Aorta (tissue), 5 donors: Measurements from ENCODE around the gene PF4V1. TPM values are rescaled to one million over a fixed set of nuclear protein-coding genes. Genes with fewer than 3 reads are reported as not detected.

ENCODE experiments used
- ATAC-seq: fragments of 200-7000 bp; cut with Tn5 transposase; one replicate; pipeline ENCODE4 v1.9.1; 2022; ENCODE audit warnings: moderate library complexity; ENCODE audit not compliant: low FRiP score
- DNase-seq, 2 donors: peaks; one replicate each; pipeline ENCODE4 v3.0.0-alpha.2; 2020
- H3K27ac ChIP-seq, 2 donors: one replicate each; pipeline ENCODE4 v1.5.1; 2013; ENCODE audit warnings: low read length in 2 of 2, mild to moderate bottlenecking in 2 of 2, moderate library complexity in 2 of 2, control low read depth in 1 of 2, inconsistent platforms in 1 of 2, low read depth in 1 of 2
- H3K27me3 ChIP-seq, 2 donors: one replicate each; pipeline ENCODE4 v1.6.1; 2013; ENCODE audit warnings: control low read depth in 1 of 2, low read length in 1 of 2, mild to moderate bottlenecking in 1 of 2, moderate library complexity in 1 of 2; ENCODE audit not compliant: insufficient read depth in 2 of 2, control insufficient read depth in 1 of 2
- H3K36me3 ChIP-seq, 2 donors: one replicate each; pipeline ENCODE4 v1.6.1; 2013; ENCODE audit warnings: control low read depth in 1 of 2, low read length in 1 of 2, mild to moderate bottlenecking in 1 of 2; ENCODE audit not compliant: insufficient read depth in 2 of 2, control insufficient read depth in 1 of 2
- H3K4me1 ChIP-seq, 2 donors: one replicate each; pipeline ENCODE4 v1.6.1; 2013; ENCODE audit warnings: low read length in 2 of 2, control low read depth in 1 of 2, mild to moderate bottlenecking in 1 of 2, moderate library complexity in 1 of 2; ENCODE audit not compliant: insufficient read depth in 2 of 2, control insufficient read depth in 1 of 2
- H3K4me3 ChIP-seq, 2 donors: one replicate each; pipeline ENCODE4 v1.5.1; 2013; ENCODE audit warnings: low read length in 2 of 2, control low read depth in 1 of 2, mild to moderate bottlenecking in 1 of 2
- H3K9me3 ChIP-seq: one replicate; pipeline ENCODE4 v1.6.1; 2013; ENCODE audit warnings: mild to moderate bottlenecking, low read length; ENCODE audit not compliant: control insufficient read depth
- WGBS, 2 donors: extraction: QIAGEN DNeasy Blood & Tissue Kit; methylation state at CpG; one replicate each; pipeline ENCODE4 v1.1.7; 2013; 5-methylcytosine and 5-hydroxymethylcytosine counted together
- intact Hi-C, 2 donors: fragments of 100-400 bp; cut with DNase I; formaldehyde crosslinking; loops; one replicate each; pipeline versions ENCODE4 v1.14.2 to v1.15.0; 2022
- polyA plus RNA-seq, 2 donors: library from polyadenylated mRNA; stranded (reverse); fragments of 200-250 nt; gene quantifications; one replicate each; pipeline ENCODE4 v1.2.3, GENCODE V29; 2013
- total RNA-seq, 2 donors: library from RNA; stranded (reverse); fragmentation: NEBNext Ultra II Directional; extraction: Animal tissue kit (Norgen Biotek cat#: 25700); gene quantifications; one replicate each; pipeline ENCODE4 v1.2.1, GENCODE V29; 2021
- donor health status: healthy with polysubstance abuse.
- donor health status: Bipolar disorder and iron deficiency.
- donor health status: DM: no; HTN: no; CAD: no.
- donor health status: DM: no; HTN: no; CAD: no.
- donor health status: DM: yes; HTN: yes; CAD: no.

The PF4V1 gene
- total and polyA plus RNA-seq, 4 donors, result 0.88 TPM; not detected in 3

DNA sequence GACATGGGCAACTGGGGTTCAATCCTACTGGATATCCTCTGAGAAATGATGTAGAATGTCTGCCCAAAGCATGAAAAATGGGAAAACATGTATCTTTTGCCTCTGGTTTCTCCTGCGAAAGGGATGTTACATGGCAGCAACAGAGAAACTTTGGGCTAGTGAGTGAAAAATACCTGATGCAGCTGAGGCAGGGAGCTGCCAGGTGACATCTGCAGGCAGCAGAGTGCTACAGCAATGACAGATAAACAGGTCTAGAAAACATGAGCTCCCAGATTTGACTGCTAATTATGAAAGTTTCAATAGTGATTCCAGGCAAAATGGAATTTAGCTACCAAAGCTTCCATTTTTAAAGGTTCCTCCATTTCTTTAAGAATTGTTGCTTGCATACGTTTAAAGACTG, 11.3 kb downstream of the PF4V1 start:
- DNase-seq (no peak), ATAC-seq (no peak)
- intact Hi-C loops, result no loop called here
- H3K27ac ChIP-seq, result no peak overlapping the region
- H3K4me3 ChIP-seq, result no peak overlapping the region
- no peaks in the 10 kb centered on the region for H3K4me1 ChIP-seq
- 72 to 75% methylated on average over 2 of the region's 2 CpGs for WGBS, 2 donors
- no peaks in the 10 kb centered on the region for H3K36me3 ChIP-seq
- no peaks in the 10 kb centered on the region for H3K9me3 ChIP-seq
- H3K27me3 ChIP-seq, result peaks cover 0 to 3% of the 10 kb centered on the region in 2 donors

DNA sequence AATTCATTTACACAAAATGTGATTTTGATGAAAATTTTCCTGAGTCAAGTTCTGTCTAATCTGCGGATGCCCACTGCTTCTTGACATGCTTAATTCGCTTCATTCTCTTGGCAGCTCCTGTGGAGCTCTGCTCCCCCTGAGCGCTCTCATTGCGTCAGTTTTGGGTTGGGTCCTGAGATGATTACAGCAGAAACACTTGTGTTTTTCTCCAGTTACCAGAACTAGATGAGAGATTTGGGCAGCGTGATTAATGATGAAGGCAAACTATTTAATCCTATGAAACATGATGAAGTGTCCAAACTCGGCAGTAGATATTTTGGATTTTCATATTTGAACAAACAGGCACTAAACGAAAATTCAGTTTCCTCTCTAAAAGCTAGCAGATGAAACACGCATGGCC, 11.9 kb downstream of the PF4V1 start:
- Histone ChIP-seq H3K9me3 (no peaks in the 10 kb centered on the region), H3K27ac (no peak overlapping the region), H3K4me3 (no peak overlapping the region), H3K27me3 (peaks cover 0 to 3% of the 10 kb centered on the region in 2 donors), H3K36me3 (no peaks in the 10 kb centered on the region), H3K4me1 (no peaks in the 10 kb centered on the region)
- no peak for DNase-seq
- intact Hi-C loops, result no loop called here
- 53 to 65% methylated on average over 8 of the region's 8 CpGs for WGBS, 2 donors
- ATAC-seq, result no peak

DNA sequence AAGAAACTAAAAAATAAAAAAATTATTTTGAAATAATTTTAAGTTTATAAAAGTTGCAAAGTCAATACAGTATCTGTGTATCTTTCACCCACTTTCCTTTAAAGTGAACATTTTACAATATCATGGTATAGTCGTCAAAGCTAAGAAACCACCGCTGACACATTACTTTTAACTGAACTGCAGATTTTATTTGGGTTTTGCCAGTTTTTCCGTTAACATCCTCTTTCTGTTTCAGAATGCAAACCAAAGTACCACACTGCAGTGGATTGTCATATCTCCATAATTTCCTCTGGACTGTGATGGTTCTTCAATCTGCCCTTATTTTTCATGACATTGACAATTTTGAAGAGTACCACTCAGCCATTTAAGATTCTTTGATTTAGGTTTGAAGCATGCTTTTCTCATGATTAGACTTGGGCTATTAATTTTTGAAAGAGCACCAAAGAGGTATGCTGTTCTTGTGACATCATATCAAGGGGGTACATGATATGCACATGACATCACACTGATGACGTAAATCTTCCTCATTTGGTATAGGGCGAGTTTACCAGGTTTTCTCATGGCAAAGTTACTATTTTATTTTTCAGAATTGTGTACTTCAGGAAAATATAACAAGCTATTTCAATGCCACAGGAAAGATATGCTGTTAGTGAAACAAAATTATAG, 12.5 kb downstream of the PF4V1 start:
- Histone ChIP-seq H3K27ac (no peak overlapping the region), H3K4me1 (no peaks in the 10 kb centered on the region), H3K36me3 (no peaks in the 10 kb centered on the region), H3K9me3 (no peaks in the 10 kb centered on the region), H3K27me3 (peaks cover 0 to 3% of the 10 kb centered on the region in 2 donors), H3K4me3 (no peak overlapping the region)
- no peak for ATAC-seq
- intact Hi-C loops, result no loop called here
- WGBS, 2 donors, result 68 to 77% methylated on average over 5 of the region's 5 CpGs
- DNase-seq, result no peak

DNA sequence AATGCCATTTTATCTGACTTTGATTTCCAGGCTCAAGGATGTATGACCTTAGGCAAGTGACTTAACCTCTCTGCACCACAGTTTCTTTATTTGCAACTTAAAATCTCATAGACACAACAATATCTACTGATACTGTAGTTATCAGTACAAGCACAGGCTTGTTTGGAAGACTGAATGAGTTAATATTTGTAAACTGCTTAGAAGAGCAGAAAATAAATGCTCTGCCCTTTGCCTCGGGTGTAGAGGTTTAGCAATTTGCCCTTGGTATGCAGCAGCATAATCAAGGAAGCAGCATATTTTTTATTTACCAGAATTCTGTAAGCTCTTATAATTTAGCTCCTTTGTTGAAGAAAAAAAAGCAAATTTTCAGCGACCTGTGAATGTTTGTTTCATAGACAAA, 13.2 kb downstream of the PF4V1 start:
- 48% methylated on average over 2 of the region's 2 CpGs for WGBS, 2 donors
- ATAC-seq (no peak), DNase-seq (no peak)
- H3K36me3 ChIP-seq, result no peaks in the 10 kb centered on the region
- peaks cover 0 to 3% of the 10 kb centered on the region in 2 donors for H3K27me3 ChIP-seq
- no peak overlapping the region for H3K27ac ChIP-seq
- intact Hi-C loops, result no loop called here
- H3K4me1 ChIP-seq, result no peaks in the 10 kb centered on the region
- no peak overlapping the region for H3K4me3 ChIP-seq
- H3K9me3 ChIP-seq, result no peaks in the 10 kb centered on the region

DNA sequence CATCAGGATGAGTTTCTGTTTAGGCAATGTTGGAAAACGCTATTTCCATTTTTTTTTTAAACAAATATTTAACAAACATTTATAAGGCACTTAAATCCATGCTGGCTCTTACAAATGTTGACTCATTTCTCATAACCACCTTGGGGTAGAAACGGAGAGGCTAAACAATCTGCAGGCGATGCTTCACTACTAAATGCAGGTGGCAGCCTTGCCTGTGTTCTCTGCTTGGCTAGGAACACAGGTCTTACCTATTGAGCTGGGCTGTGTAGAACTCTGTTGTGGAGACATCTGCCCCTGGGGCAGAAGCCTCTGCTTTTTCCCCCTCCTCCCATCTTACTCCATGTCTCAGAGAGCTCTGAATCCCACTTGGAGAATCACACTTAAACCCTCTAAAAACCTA, 14.7 kb downstream of the PF4V1 start:
- intact Hi-C loops, result no loop called here
- Histone ChIP-seq H3K4me1 (no peaks in the 10 kb centered on the region), H3K36me3 (no peaks in the 10 kb centered on the region), H3K27ac (no peak overlapping the region), H3K4me3 (no peak overlapping the region), H3K27me3 (peaks cover 0 to 3% of the 10 kb centered on the region in 2 donors), H3K9me3 (no peaks in the 10 kb centered on the region)
- DNase-seq (no peak), ATAC-seq (no peak)
- WGBS, 2 donors, result 83 to 84% methylated on average over 3 of the region's 3 CpGs

DNA sequence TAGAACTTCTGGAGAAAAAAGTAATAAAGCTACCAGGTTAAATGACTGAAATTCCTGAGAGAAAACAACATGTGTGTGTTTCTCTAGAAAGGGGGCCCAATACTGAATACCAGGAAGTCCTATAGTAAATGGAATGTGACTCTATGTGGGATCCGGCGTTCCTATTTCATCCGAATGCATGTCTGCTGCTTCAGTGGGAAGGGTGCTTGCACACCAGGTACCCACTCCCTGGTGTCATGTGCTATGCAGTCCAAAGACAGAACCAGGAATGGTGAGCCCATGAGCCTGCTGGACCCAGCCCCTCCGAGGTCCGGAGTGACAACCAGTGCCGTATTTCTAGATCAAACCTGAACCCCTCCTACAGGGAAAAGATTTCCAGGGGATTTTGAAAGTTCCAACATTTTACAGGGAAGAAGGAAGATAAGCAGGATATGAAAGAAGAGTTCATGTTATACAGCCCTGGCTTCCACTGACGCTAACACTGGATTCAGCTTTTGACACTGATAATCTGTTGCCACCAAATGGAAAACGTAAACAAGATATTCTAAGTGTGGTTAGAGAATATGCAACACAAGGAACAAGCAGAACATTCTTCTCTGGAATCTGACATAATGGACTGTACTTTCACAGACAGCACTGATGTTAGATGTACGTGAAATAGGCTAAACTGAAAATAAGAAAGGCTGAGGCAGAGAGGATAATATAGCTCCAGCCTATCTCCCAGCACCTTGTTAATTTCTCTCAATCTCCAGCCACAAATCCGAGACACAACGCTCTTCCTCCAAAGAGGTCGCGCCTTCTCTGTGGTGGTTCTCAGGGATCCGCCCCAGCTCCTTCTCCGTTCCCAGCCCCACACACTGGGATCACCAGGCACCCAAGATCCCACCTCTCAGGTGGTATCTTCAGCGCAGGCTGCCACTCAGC, 15.4 kb downstream of the PF4V1 start:
- DNase-seq (no peak), ATAC-seq (no peak)
- Histone ChIP-seq H3K4me1 (no peaks in the 10 kb centered on the region), H3K9me3 (no peaks in the 10 kb centered on the region), H3K27me3 (peaks cover 0 to 3% of the 10 kb centered on the region in 2 donors), H3K27ac (no peak overlapping the region), H3K4me3 (peak overlapping the region; percentile 8 to 22), H3K36me3 (no peaks in the 10 kb centered on the region)
- WGBS, 2 donors, result 16 to 25% methylated on average over 16 of the region's 16 CpGs
- intact Hi-C loops, result no loop called here

DNA sequence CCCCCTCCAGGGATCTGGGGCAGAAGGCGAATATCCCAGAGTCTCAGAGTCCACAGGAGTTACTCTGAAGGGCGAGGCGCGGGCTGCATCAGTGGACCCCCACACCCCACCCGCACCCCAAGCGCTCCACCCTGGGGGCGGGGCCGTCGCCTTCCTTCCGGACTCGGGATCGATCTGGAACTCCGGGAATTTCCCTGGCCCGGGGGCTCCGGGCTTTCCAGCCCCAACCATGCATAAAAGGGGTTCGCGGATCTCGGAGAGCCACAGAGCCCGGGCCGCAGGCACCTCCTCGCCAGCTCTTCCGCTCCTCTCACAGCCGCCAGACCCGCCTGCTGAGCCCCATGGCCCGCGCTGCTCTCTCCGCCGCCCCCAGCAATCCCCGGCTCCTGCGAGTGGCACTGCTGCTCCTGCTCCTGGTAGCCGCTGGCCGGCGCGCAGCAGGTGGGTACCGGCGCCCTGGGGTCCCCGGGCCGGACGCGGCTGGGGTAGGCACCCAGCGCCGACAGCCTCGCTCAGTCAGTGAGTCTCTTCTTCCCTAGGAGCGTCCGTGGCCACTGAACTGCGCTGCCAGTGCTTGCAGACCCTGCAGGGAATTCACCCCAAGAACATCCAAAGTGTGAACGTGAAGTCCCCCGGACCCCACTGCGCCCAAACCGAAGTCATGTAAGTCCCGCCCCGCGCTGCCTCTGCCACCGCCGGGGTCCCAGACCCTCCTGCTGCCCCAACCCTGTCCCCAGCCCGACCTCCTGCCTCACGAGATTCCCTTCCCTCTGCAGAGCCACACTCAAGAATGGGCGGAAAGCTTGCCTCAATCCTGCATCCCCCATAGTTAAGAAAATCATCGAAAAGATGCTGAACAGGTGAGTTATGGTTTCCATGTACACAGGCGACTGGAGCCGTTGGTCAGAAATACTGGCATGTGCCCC, 16.3 kb downstream of the PF4V1 start, which contains the start of gene CXCL1:
TSS of gene CXCL1 (plus strand) at position 264 of the 926 bp plus-strand sequence. CDS start at position 342, 78 bp downstream.
- Histone ChIP-seq H3K36me3 (no peaks in the 10 kb centered on the region), H3K27ac (no peak within 1 kb of the TSS), H3K4me1 (no peaks in the 10 kb centered on the region), H3K27me3 (peaks cover 0 to 2% of the 10 kb centered on the region in 2 donors), H3K9me3 (no peaks in the 10 kb centered on the region), H3K4me3 (peak within 1 kb of the TSS; percentile 8 to 22)
- WGBS, 2 donors, result 6 to 7% methylated on average over 59 to 61 of the region's 61 CpGs
- intact Hi-C loops, result no loop called here
- ATAC-seq (peak; percentile 73), DNase-seq (peak; percentile 53 to 76)

DNA sequence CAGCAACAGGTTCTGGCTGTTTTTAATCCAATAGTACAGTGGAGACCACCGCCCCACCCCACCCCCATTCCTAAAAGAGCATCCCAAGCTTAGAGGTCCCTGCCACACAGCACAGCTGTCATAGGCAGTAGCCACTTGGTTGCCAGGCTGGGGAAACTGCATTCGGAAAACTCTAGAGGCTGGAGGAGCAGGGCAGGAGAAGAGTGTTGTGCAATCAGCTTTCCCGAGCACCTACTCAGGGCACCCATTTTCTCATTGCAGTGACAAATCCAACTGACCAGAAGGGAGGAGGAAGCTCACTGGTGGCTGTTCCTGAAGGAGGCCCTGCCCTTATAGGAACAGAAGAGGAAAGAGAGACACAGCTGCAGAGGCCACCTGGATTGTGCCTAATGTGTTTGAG, 17.2 kb downstream of the PF4V1 start:
- intact Hi-C loops, result no loop called here
- H3K9me3 ChIP-seq, result no peaks in the 10 kb centered on the region
- peaks cover 0 to 2% of the 10 kb centered on the region in 2 donors for H3K27me3 ChIP-seq
- DNase-seq (peak in 1 of 2 donors; percentile 45), ATAC-seq (no peak)
- 83 to 90% methylated on average over 3 of the region's 3 CpGs for WGBS, 2 donors
- H3K4me1 ChIP-seq, result no peaks in the 10 kb centered on the region
- H3K4me3 ChIP-seq, result no peak overlapping the region
- no peaks in the 10 kb centered on the region for H3K36me3 ChIP-seq
- no peak overlapping the region for H3K27ac ChIP-seq
